A549 (cell line): ENCODE measurements around the gene KCNV2. TPM values are rescaled to one million over a fixed set of nuclear protein-coding genes. Genes with fewer than 3 reads are reported as not detected.

Experiments used
- ATAC-seq, 2 experiments: fragments of 200-7000 bp in 1 of 2; fragments of >200 bp in 1 of 2; cut with Nextera tagmentation in 1 of 2; cut with Tn5 transposase in 1 of 2; 3 replicates each; pipeline versions ENCODE4 v1.8.0 to v1.9.1; 2018 to 2020; ENCODE audit warnings: mild to moderate bottlenecking in 1 of 2, moderate library complexity in 1 of 2
- CTCF ChIA-PET: fragments of 300-600 bp; sonication (Branson Sonifier 250); formaldehyde crosslinking; extraction: SDS; loops from one replicate; lab custom pipeline; 2021; ENCODE audit warnings: antibody characterized with exemption, inconsistent platforms; lab: Yijun Ruan, JAX
- POLR2A ChIA-PET: fragments of 350-600 bp; formaldehyde crosslinking; extraction: SDS; loops from one replicate; lab custom pipeline; 2021; ENCODE audit warnings: antibody characterized with exemption, inconsistent platforms; lab: Yijun Ruan, JAX
- DNase-seq, 2 experiments: peaks; one replicate each; pipeline versions ENCODE4 v3.0.0 to v3.0.0-alpha.2; 2011 to 2016; ENCODE audit warnings: low read depth in 1 of 2, low spot score in 1 of 2
- FAIRE-seq: peaks from 2 replicates; lab custom pipeline; 2011; peaks lifted over from hg19 to GRCh38; lab: Jason Lieb, UNC
- H3K27ac ChIP-seq, 2 experiments: fragments of >200 bp; sonication (Bioruptor Twin); formaldehyde crosslinking; 3 replicates each; pipeline ENCODE4 v1.5.1; 2016 to 2017
- H3K4me1 ChIP-seq: fragments of >200 bp; sonication (Bioruptor Twin); formaldehyde crosslinking; 3 replicates; pipeline ENCODE4 v1.6.1; 2016
- H3K4me2 ChIP-seq: fragments of >200 bp; sonication (Bioruptor Twin); formaldehyde crosslinking; 3 replicates; pipeline ENCODE4 v1.6.1; 2016
- H3K4me3 ChIP-seq: fragments of >200 bp; sonication (Bioruptor Twin); formaldehyde crosslinking; 3 replicates; pipeline ENCODE4 v1.5.1; 2016
- H3K9me3 ChIP-seq: fragments of >200 bp; sonication (Bioruptor Twin); formaldehyde crosslinking; 3 replicates; pipeline ENCODE4 v1.6.1; 2016
- BHLHE40 ChIP-seq: IDR thresholded peaks from 2 replicates; pipeline ENCODE4 v1.6.1; 2012; ENCODE audit warnings: low read depth, low read length, inconsistent platforms
- CBX2 ChIP-seq: fragments of 200-600 bp; sonication (generic); IDR thresholded peaks from 2 replicates; pipeline ENCODE4 v1.6.1; 2016; ENCODE audit warnings: low read depth, mild to moderate bottlenecking, borderline replicate concordance
- E2F6 ChIP-seq: IDR thresholded peaks from 2 replicates; pipeline ENCODE4 v1.6.1; 2012; ENCODE audit warnings: low read depth, borderline replicate concordance
- FOSB ChIP-seq: fragments of 250-450 bp; sonication (Bioruptor Pico); IDR thresholded peaks from 2 replicates; pipeline ENCODE4 v1.5.0; 2020; ENCODE audit warnings: mild to moderate bottlenecking, moderate library complexity
- FOSL2 ChIP-seq, 2 experiments: fragments of 450-650 bp in 1 of 2; fragments of >200 bp in 1 of 2; sonication (Bioruptor Twin) in 1 of 2; formaldehyde crosslinking; IDR thresholded peaks; 2 replicates each; pipeline versions ENCODE4 v1.5.0 to v1.6.1; 2016 to 2020; ENCODE audit warnings: mild to moderate bottlenecking in 1 of 2, moderate library complexity in 1 of 2
- FOXS1 ChIP-seq: fragments of 250-450 bp; sonication (Bioruptor Pico); IDR thresholded peaks from 2 replicates; pipeline ENCODE4 v1.5.0; 2020; ENCODE audit warnings: mild to moderate bottlenecking, moderate library complexity
- GATA3 ChIP-seq: IDR thresholded peaks from 2 replicates; pipeline ENCODE4 v1.6.1; 2012; ENCODE audit warnings: borderline replicate concordance
- HDAC2 ChIP-seq: fragments of 200-600 bp; sonication (generic); IDR thresholded peaks from 2 replicates; pipeline ENCODE4 v1.6.1; 2016
- HOXB5 ChIP-seq: fragments of 250-450 bp; sonication (Bioruptor Pico); IDR thresholded peaks from 2 replicates; pipeline ENCODE4 v1.5.0; 2020; ENCODE audit warnings: mild to moderate bottlenecking, moderate library complexity
- MAFK ChIP-seq: fragments of 450-650 bp; IDR thresholded peaks from 2 replicates; pipeline ENCODE4 v1.6.1; 2014; ENCODE audit not compliant: partially characterized antibody
- MAX ChIP-seq: IDR thresholded peaks from 2 replicates; pipeline ENCODE4 v1.6.1; 2012
- NFE2L2 ChIP-seq: fragments of 150-350 bp; conservative IDR thresholded peaks from 2 replicates; pipeline ENCODE4 v1.6.1; 2014; ENCODE audit warnings: low read length
- NR3C1 ChIP-seq: fragments of >200 bp; sonication (Bioruptor Twin); formaldehyde crosslinking; IDR thresholded peaks from 3 replicates; pipeline ENCODE4 v1.6.1; 2017
- RARB ChIP-seq: fragments of 250-450 bp; sonication (Bioruptor Pico); IDR thresholded peaks from 2 replicates; pipeline ENCODE4 v1.8.0; 2021; ENCODE audit warnings: mild to moderate bottlenecking, moderate library complexity
- RCOR1 ChIP-seq: fragments of 150-350 bp; IDR thresholded peaks from 2 replicates; pipeline ENCODE4 v1.6.1; 2014; ENCODE audit warnings: antibody characterized with exemption, low read length, low read depth
- SREBF2 ChIP-seq: fragments of 450-650 bp; IDR thresholded peaks from 2 replicates; pipeline ENCODE4 v1.6.1; 2014; ENCODE audit warnings: mild to moderate bottlenecking, moderate library complexity
- TP53 ChIP-seq: fragments of 250-450 bp; sonication (Bioruptor Pico); IDR thresholded peaks from 2 replicates; pipeline ENCODE4 v1.5.0; 2021; ENCODE audit warnings: mild to moderate bottlenecking, moderate library complexity
- ZFP36 ChIP-seq: fragments of 450-650 bp; IDR thresholded peaks from 2 replicates; pipeline ENCODE4 v1.6.1; 2014; ENCODE audit warnings: borderline replicate concordance; ENCODE audit not compliant: partially characterized antibody
- WGBS: methylation state at CpG from one replicate; pipeline ENCODE4 v1.1.6; 2017; ENCODE audit errors: missing lambda C conversion rate; 5-methylcytosine and 5-hydroxymethylcytosine counted together
- polyA plus RNA-seq, 4 experiments: library from polyadenylated mRNA; depleted of rRNA in 3 of 4; stranded (reverse); fragments of >200 nt; fragmentation: RNase III in 1 of 4; extraction: RNeasy Plus Mini Kit Qiagen cat#74134 plus additional on column Dnase treatment in 1 of 4; gene quantifications; 2 replicates in 3 of 4; 3 replicates in 1 of 4; pipeline ENCODE4 v1.2.3, GENCODE V29; 2011 to 2017
- TF ChIP-seq, protein P1 (sequence below): fragments of 450-650 bp; IDR thresholded peaks from 2 replicates; pipeline ENCODE4 v1.6.1; 2014; ENCODE audit warnings: antibody characterized with exemption
- TF ChIP-seq, protein P2 (sequence below): fragments of >200 bp; sonication (Bioruptor Twin); formaldehyde crosslinking; IDR thresholded peaks from 3 replicates; pipeline ENCODE4 v1.5.1; 2016
- TF ChIP-seq, protein P3 (sequence below): fragments of >200 bp; sonication (Bioruptor Twin); formaldehyde crosslinking; IDR thresholded peaks from 2 replicates; pipeline ENCODE4 v1.6.1; 2016
- TF ChIP-seq, protein P4 (sequence below): fragments of 150-350 bp; IDR thresholded peaks from 2 replicates; pipeline ENCODE4 v1.6.1; 2014; ENCODE audit warnings: low read depth, mild to moderate bottlenecking, low read length
- TF ChIP-seq, protein P5 (sequence below): fragments of 250-450 bp; sonication (Bioruptor Pico); IDR thresholded peaks from 2 replicates; pipeline ENCODE4 v1.5.0; 2020; ENCODE audit warnings: low read depth, mild to moderate bottlenecking, moderate library complexity

The KCNV2 gene
- polyA plus RNA-seq, 2 of the 4 experiments (the other 2 are of a cell fraction), result not detected

DNA sequence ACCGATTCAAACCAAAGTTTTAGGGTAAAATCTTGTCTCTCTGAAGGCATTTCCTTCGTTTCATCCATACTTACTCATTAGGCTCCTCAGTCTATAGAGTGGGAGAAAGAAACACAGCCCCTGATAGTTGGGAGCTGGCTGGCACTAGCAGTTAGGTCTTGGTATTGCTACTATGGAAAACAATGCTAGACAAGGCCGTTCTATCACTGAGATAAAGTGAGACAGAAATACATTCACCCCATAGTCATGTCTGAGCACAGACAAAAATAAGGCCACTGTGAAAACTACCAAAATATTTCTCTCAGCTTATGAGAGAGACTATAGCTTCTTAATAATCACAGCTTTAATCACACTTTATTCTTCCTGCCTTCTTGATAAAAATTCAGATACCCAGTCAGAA lies 28.7 kb upstream of the KCNV2 start:
- CTCF ChIA-PET, result no interaction called here
- no peaks in the 10 kb centered on the region for H3K4me1 ChIP-seq
- no peak for DNase-seq
- H3K4me3 ChIP-seq, result no peak overlapping the region
- FAIRE-seq, result no peak
- no peaks in the 10 kb centered on the region for H3K9me3 ChIP-seq
- TF ChIP-seq FOSB (CRISPR knock-in tag) (no peak), RCOR1 (no peak)
- TF ChIP-seq, protein P1, sequence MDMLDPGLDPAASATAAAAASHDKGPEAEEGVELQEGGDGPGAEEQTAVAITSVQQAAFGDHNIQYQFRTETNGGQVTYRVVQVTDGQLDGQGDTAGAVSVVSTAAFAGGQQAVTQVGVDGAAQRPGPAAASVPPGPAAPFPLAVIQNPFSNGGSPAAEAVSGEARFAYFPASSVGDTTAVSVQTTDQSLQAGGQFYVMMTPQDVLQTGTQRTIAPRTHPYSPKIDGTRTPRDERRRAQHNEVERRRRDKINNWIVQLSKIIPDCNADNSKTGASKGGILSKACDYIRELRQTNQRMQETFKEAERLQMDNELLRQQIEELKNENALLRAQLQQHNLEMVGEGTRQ, result no peak
- TF ChIP-seq, protein P2, sequence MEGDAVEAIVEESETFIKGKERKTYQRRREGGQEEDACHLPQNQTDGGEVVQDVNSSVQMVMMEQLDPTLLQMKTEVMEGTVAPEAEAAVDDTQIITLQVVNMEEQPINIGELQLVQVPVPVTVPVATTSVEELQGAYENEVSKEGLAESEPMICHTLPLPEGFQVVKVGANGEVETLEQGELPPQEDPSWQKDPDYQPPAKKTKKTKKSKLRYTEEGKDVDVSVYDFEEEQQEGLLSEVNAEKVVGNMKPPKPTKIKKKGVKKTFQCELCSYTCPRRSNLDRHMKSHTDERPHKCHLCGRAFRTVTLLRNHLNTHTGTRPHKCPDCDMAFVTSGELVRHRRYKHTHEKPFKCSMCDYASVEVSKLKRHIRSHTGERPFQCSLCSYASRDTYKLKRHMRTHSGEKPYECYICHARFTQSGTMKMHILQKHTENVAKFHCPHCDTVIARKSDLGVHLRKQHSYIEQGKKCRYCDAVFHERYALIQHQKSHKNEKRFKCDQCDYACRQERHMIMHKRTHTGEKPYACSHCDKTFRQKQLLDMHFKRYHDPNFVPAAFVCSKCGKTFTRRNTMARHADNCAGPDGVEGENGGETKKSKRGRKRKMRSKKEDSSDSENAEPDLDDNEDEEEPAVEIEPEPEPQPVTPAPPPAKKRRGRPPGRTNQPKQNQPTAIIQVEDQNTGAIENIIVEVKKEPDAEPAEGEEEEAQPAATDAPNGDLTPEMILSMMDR, result no peak
- TF ChIP-seq, all 56 proteins: peak for 0
- 71% methylated on average over 3 of the region's 3 CpGs for WGBS
- POLR2A ChIA-PET, result no interaction called here
- H3K27ac ChIP-seq, result no peak overlapping the region
- H3K4me2 ChIP-seq, result no peak overlapping the region
- no peak for ATAC-seq

GRCh38 chr9:2691212-2691611 lies 26.1 kb upstream of the KCNV2 start:
- no peak overlapping the region for H3K27ac ChIP-seq
- no peak overlapping the region for H3K4me2 ChIP-seq
- FAIRE-seq (peak; percentile 56), ATAC-seq (no peak), DNase-seq (no peak)
- 38% methylated on average over 1 of the region's 1 CpG for WGBS
- TF ChIP-seq E2F6, result no peak
- H3K4me1 ChIP-seq, result no peaks in the 10 kb centered on the region
- no peaks in the 10 kb centered on the region for H3K9me3 ChIP-seq
- ChIA-PET CTCF (no interaction called here), POLR2A (no interaction called here)
- H3K4me3 ChIP-seq, result no peak overlapping the region

DNA sequence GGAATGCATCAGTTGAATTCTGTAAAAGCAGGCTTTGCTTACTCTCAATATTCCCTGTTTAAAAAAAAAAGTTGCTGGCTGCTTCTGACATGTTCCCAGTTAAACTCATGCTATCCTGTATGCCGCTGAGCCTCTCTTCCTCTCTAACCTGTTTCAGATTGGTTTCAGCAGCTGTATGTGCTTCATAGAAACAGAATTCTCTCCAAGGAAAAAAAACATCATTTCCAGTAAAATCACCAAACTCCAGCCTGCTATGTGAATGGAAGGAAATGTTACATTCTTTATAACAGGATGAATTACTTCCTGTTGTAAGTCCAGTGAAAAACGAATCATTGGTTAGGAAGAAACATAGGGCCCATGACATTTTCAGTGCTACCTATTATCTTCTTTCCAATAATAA lies 25.7 kb upstream of the KCNV2 start:
- no peaks in the 10 kb centered on the region for H3K9me3 ChIP-seq
- TF ChIP-seq SREBF2, result no peak
- TF ChIP-seq, protein P2, result no peak
- TF ChIP-seq MAX, result no peak
- TF ChIP-seq, protein P3, sequence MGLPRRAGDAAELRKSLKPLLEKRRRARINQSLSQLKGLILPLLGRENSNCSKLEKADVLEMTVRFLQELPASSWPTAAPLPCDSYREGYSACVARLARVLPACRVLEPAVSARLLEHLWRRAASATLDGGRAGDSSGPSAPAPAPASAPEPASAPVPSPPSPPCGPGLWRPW, result no peak
- TF ChIP-seq HDAC2, result no peak
- no peak for TF ChIP-seq NR3C1
- TF ChIP-seq CBX2, result no peak
- TF ChIP-seq TP53, result no peak
- no peak for TF ChIP-seq GATA3
- TF ChIP-seq NFE2L2, result no peak
- no peak for TF ChIP-seq MAFK
- TF ChIP-seq BHLHE40, result no peak
- TF ChIP-seq HOXB5 (CRISPR knock-in tag), result no peak
- TF ChIP-seq, protein P4, sequence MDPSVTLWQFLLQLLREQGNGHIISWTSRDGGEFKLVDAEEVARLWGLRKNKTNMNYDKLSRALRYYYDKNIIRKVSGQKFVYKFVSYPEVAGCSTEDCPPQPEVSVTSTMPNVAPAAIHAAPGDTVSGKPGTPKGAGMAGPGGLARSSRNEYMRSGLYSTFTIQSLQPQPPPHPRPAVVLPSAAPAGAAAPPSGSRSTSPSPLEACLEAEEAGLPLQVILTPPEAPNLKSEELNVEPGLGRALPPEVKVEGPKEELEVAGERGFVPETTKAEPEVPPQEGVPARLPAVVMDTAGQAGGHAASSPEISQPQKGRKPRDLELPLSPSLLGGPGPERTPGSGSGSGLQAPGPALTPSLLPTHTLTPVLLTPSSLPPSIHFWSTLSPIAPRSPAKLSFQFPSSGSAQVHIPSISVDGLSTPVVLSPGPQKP, result no peak
- TF ChIP-seq FOSL2 (IDR thresholded peaks at IDR 0.05), result no peak
- no peak for TF ChIP-seq FOSL2 (CRISPR knock-in tag; IDR thresholded peaks at IDR 0.05)
- TF ChIP-seq, protein P1, result no peak
- TF ChIP-seq RARB (CRISPR knock-in tag), result no peak
- TF ChIP-seq, protein P5, sequence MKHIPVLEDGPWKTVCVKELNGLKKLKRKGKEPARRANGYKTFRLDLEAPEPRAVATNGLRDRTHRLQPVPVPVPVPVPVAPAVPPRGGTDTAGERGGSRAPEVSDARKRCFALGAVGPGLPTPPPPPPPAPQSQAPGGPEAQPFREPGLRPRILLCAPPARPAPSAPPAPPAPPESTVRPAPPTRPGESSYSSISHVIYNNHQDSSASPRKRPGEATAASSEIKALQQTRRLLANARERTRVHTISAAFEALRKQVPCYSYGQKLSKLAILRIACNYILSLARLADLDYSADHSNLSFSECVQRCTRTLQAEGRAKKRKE (CRISPR knock-in tag), result no peak
- TF ChIP-seq ZFP36, result no peak
- TF ChIP-seq FOXS1 (CRISPR knock-in tag), result no peak
- H3K27ac ChIP-seq, result no peak overlapping the region
- FAIRE-seq (no peak), DNase-seq (no peak), ATAC-seq (no peak)
- no peak overlapping the region for H3K4me2 ChIP-seq
- 81% methylated on average over 2 of the region's 2 CpGs for WGBS
- ChIA-PET CTCF (no interaction called here), POLR2A (no interaction called here)
- no peaks in the 10 kb centered on the region for H3K4me1 ChIP-seq
- no peak overlapping the region for H3K4me3 ChIP-seq
